ENCODE data around the gene ASCL4. TPM values are rescaled to one million over a fixed set of nuclear protein-coding genes. Genes with fewer than 3 reads are reported as not detected.

Gene ASCL4
- total RNA-seq, 1 donor from 2014 or later, result not detected

- ATAC-seq, result no peak
Measured at GRCh38 chr12:107779077-107779831, 4.8 kb downstream of the ASCL4 start.

DNA sequence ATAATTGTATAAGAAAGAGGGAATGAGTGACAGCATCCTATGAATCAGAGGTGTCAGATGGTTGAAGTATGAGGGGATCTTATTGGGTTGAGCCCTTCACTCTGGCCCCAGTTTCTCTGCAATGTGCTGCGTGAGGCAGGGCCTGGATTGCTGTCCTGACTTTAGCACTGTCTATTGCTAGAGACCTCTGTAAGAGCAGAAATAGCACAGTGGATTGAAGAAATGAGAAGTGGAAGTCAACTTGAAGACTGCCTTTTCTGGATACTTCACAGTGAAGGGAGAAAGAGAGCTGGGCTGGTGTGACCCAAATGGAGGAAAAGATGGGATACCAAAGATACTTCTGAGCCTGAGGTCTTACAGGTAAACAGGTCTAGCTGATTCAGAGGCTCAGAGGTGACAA, 5.8 kb downstream of the ASCL4 start:
- no peak for ATAC-seq

GRCh38 chr12:107782067-107782466, 7.6 kb downstream of the ASCL4 start:
- no peak for ATAC-seq

DNA sequence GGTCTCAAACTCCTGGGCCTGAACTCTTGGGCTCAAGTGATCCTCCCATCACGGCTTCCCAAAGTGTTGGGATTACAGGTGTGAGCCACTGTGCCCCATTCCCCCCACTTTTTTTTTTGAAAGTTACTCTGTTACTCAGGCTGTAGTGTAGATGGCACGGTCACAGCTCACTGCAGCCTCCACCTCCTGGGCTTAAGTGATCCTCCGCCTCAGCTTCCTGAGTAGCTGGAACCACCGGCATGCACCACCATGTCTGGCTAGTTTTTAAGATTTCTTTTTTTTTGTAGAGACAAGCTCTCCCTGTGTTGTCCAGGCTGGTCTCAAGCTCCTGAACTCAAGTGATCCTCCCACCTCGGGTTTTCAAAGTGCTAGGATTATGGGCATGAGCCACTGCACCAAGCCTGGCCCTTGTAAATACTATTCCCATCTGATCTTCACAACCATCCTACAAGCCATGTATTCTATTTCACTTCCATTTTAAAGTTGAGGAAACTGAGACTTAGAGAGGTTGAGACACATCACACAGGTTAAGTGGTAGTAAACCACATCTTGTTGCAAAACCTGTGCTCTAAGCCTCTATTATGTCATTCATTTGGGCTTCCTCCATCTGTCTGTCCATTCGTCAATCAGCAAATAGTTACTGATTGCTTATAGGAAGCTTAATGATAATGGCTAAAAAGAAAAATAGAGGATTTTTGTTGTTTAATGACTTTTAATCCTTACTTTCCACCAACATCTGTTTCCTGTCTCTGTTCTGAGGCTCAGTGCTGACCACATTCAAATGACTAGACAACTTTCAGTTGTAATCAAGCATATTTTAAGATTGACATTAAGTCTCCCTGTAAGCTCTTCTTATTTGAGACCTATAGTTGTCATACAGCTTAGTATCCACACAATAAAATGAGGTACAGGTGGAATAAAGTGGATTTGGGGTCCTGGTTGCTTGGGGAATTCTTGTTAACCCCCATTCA, 9.2 kb downstream of the ASCL4 start:
- no peak for ATAC-seq

GRCh38 chr12:107788281-107788680, 13.8 kb downstream of the ASCL4 start:
- ATAC-seq, result no peak

- ATAC-seq, result no peak
Measured at GRCh38 chr12:107788690-107789458, 14.4 kb downstream of the ASCL4 start.

DNA sequence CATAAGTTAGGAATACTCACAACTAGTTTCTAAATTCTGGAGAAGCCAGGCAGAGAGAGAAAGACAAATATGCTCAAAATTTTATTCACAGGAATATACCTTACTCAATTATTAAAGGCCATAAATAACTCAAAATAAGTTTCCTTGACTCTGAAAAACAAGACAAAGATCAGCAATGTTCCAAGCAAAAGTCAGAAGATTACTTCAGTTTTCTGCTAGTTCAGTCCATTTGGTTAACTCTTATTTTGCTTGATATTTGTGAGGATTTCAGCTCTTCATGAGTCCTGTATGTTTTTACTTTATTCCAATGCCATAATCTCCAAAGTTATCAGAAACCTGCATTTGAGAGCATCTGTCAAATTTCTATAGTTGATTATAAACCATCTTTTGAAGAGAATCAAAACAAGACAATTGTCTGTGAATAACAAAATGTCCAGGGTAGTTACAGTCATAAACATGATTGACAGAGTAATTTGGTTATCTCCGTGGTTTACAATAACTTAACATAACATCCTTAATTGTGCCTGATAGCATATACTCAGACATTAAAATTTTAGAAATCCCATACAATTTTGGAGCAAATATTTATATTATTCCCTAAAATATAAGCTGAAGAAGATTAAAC, 17.1 kb downstream of the ASCL4 start:
- ATAC-seq, result no peak

GRCh38 chr12:107794451-107794850, 19.9 kb downstream of the ASCL4 start:
- no peak for ATAC-seq

DNA sequence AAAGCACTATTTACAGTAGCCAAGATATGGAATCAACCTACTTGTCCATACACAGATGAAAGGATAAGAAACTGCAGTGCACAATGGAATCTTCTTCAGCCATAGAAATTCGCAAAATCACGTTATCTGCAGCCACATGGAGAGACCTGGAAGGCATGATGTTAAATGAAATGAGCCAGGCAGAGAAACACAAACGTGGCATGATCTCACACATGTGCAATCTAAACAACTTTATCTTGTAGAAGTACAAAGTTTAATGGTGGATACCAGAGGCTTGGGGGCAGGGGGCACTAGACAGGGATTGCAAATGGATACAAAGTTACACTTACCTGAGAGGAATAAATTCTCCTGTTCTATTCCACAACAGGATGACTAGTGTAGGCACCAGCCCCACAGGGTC, 24.1 kb downstream of the ASCL4 start:
- ATAC-seq, result no peak

GRCh38 chr12:107801150-107801549, 26.6 kb downstream of the ASCL4 start:
- ATAC-seq, result no peak

DNA sequence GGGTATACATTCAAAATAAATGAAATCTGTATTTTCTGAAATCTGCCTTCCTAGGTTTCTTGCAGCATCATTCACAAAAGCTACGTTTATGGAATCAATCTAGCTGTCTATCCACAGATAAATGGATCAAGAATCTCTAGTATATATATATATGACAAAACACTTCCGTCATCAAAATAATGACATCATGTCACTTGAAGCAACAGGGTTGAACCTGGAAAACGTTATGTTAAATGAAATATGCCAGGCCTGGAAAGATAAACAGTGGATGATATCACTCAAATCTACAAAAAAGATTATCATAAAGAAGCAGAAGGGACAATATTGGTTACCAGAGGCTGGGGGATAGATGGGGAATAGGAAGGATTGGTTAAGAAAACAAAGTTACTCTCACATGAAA, 28.6 kb downstream of the ASCL4 start:
- ATAC-seq, result no peak

- ATAC-seq, result no peak
Measured at GRCh38 chr12:107805488-107806180, 31.1 kb downstream of the ASCL4 start.

GRCh38 chr12:107807471-107808150, 33.1 kb downstream of the ASCL4 start:
- ATAC-seq, result no peak

GRCh38 chr12:107817250-107817649, 42.7 kb downstream of the ASCL4 start:
- no peak for ATAC-seq

- no peak for ATAC-seq
Measured at GRCh38 chr12:107818984-107819383, 44.5 kb downstream of the ASCL4 start.

GRCh38 chr12:107822356-107822755, 47.9 kb downstream of the ASCL4 start:
- ATAC-seq, result no peak

Other genes with a start within 250 kb of the ASCL4 start
- 27.0 TPM for gene PWP1, start 88.9 kb upstream of the ASCL4 start, total RNA-seq
- 23.2 TPM for gene PRDM4, start 13.6 kb upstream of the ASCL4 start, total RNA-seq